Measurements from ENCODE around the gene C6orf52. TPM values are rescaled to one million over a fixed set of nuclear protein-coding genes. Genes with fewer than 3 reads are reported as not detected.
A peak's percentile ranks its signal among the peaks of the same experiment; 100 is the strongest.

C6orf52 gene
- total and polyA plus RNA-seq, 9 of the 15 experiments (the other 6 are each of a cell fraction or from before 2014, with no cell fraction given): 6.7 to 37.0 (median 11.1) TPM

- peak; percentile 93 for TF ChIP-seq OTX1 (CRISPR knock-in tag; IDR thresholded peaks at IDR 0.05)
- no peak for TF ChIP-seq MAFG (tag; conservative IDR thresholded peaks at IDR 0.05)
- TF ChIP-seq C11orf30 (IDR thresholded peaks at IDR 0.05; ENCODE audit: low read depth): peak; percentile 15; the same call in 1 of the 2 replicates
- no peak for TF ChIP-seq ZMIZ1 (IDR thresholded peaks at IDR 0.05; ENCODE audit: low read depth in 2 of 2, low read length in 2 of 2)
- peak; percentile 96 for TF ChIP-seq SMARCA4 (IDR thresholded peaks at IDR 0.05)
- TF ChIP-seq ZNF609 (CRISPR knock-in tag; IDR thresholded peaks at IDR 0.05; ENCODE audit: borderline replicate concordance): no peak
- TF ChIP-seq SMARCC2 (IDR thresholded peaks at IDR 0.05; ENCODE audit: low read depth): peak; percentile 89; the same call in 1 of the 2 replicates
- no peak for TF ChIP-seq ZFP1 (CRISPR knock-in tag; IDR thresholded peaks at IDR 0.05)
- TF ChIP-seq TAL1 (IDR thresholded peaks at IDR 0.05): 0 out of 2 replicates have a peak, but pooled peaks have one; percentile 8
- peak; percentile 91 to 93 for TF ChIP-seq TRIM24 (IDR thresholded peaks at IDR 0.05)
- 0 out of 2 replicates have a peak, but pooled peaks have one; percentile 38 for TF ChIP-seq ZNF212 (CRISPR knock-in tag; IDR thresholded peaks at IDR 0.05)
- TF ChIP-seq LCOR (CRISPR knock-in tag; IDR thresholded peaks at IDR 0.05): peak; percentile 74; the same call in 1 of the 2 replicates
- TF ChIP-seq CREB1 (IDR thresholded peaks at IDR 0.05): no peak
- 0 out of 2 replicates have a peak, but pooled peaks have one; percentile 29 for TF ChIP-seq CREB1 (CRISPR knock-in tag; IDR thresholded peaks at IDR 0.05)
- TF ChIP-seq CXXC5 (CRISPR knock-in tag; IDR thresholded peaks at IDR 0.05): peak; percentile 46; the same call in 1 of the 2 replicates
- TF ChIP-seq THRB (CRISPR knock-in tag; conservative IDR thresholded peaks at IDR 0.05): peak; percentile 68; the same call in 1 of the 2 replicates
Observed at GRCh38 chr6:10643201-10643651, 51.2 kb downstream of the C6orf52 start (continued).
